Smooth muscle cell of the brain vasculature (primary cell): ENCODE data around the gene PPIL4.

ENCODE experiments used
- DNase-seq: peaks from one replicate; pipeline ENCODE4 v3.0.0-alpha.2; 2012; ENCODE audit warnings: low read depth, low spot score

Gene PPIL4

GRCh38 chr6:149459761-149460160, 86.1 kb downstream of the PPIL4 start:
- no peak for DNase-seq

GRCh38 chr6:149458806-149459205, 87.0 kb downstream of the PPIL4 start:
- no peak for DNase-seq

GRCh38 chr6:149458196-149458595, 87.6 kb downstream of the PPIL4 start:
- no peak for DNase-seq

- no peak for DNase-seq
These were observed 88.4 kb downstream of the PPIL4 start for GRCh38 chr6:149457316-149457884.

- no peak for DNase-seq
These were observed 89.4 kb downstream of the PPIL4 start for GRCh38 chr6:149456311-149457021.

- no peak for DNase-seq
These were observed 90.7 kb downstream of the PPIL4 start for GRCh38 chr6:149455031-149455732.
